MM.1S (cell line): ENCODE results near the gene NRXN3.

Source experiments
- DNase-seq: peaks from one replicate; pipeline ENCODE4 v3.0.0-alpha.2; 2015
- H2AFZ ChIP-seq: fragments of 300-600 bp; sonication (generic); 2 replicates; pipeline ENCODE4 v1.6.0; 2016; ENCODE audit warnings: antibody characterized with exemption, low read length
- H3F3A ChIP-seq: fragments of 300-600 bp; sonication (generic); 2 replicates; pipeline ENCODE4 v1.6.1; 2016; ENCODE audit warnings: mild to moderate bottlenecking, antibody characterized with exemption, low read length, moderate library complexity, mixed read lengths; ENCODE audit not compliant: insufficient read depth
- H3K27ac ChIP-seq: fragments of 300-600 bp; sonication (generic); 2 replicates; pipeline ENCODE4 v1.5.1; 2016; ENCODE audit warnings: mild to moderate bottlenecking, low read length
- H3K27me3 ChIP-seq: fragments of 300-600 bp; sonication (generic); replicated peaks from 2 replicates; pipeline ENCODE4 v1.6.0; 2016; ENCODE audit warnings: low read length; ENCODE audit not compliant: insufficient read depth
- H3K36me3 ChIP-seq: fragments of 300-600 bp; sonication (generic); replicated peaks from 2 replicates; pipeline ENCODE4 v1.6.1; 2016; ENCODE audit warnings: mild to moderate bottlenecking, low read length, mixed read lengths; ENCODE audit not compliant: insufficient read depth
- H3K4me1 ChIP-seq: fragments of 300-600 bp; sonication (generic); 2 replicates; pipeline ENCODE4 v1.6.1; 2016; ENCODE audit warnings: low read length, mixed read lengths
- H3K4me2 ChIP-seq: fragments of 300-600 bp; sonication (generic); 2 replicates; pipeline ENCODE4 v1.6.0; 2016; ENCODE audit warnings: low read depth, low read length
- H3K4me3 ChIP-seq: fragments of 300-600 bp; sonication (generic); 2 replicates; pipeline ENCODE4 v1.5.1; 2016; ENCODE audit warnings: low read length, mixed read lengths
- H3K79me2 ChIP-seq: fragments of 300-600 bp; sonication (generic); 2 replicates; pipeline ENCODE4 v1.6.1; 2016; ENCODE audit warnings: mixed run types, low read length, mixed read lengths
- H3K9ac ChIP-seq: fragments of 300-600 bp; sonication (generic); 2 replicates; pipeline ENCODE4 v1.6.1; 2016; ENCODE audit warnings: low read length, mixed read lengths
- H3K9me2 ChIP-seq: fragments of 300-600 bp; sonication (generic); replicated peaks from 2 replicates; pipeline ENCODE4 v1.6.1; 2016; ENCODE audit warnings: mild to moderate bottlenecking, low read length, mixed read lengths; ENCODE audit not compliant: insufficient read depth
- H3K9me3 ChIP-seq: fragments of 300-600 bp; sonication (generic); replicated peaks from 2 replicates; pipeline ENCODE4 v1.6.1; 2016; ENCODE audit warnings: mild to moderate bottlenecking, low read length, mixed read lengths; ENCODE audit not compliant: insufficient read depth
- H4K20me1 ChIP-seq: fragments of 300-600 bp; sonication (generic); 2 replicates; pipeline ENCODE4 v1.6.1; 2016; ENCODE audit warnings: mild to moderate bottlenecking, low read length, moderate library complexity, mixed read lengths; ENCODE audit not compliant: insufficient read depth
- EZH2 ChIP-seq: fragments of 300-600 bp; sonication (generic); optimal IDR thresholded peaks from 2 replicates; pipeline ENCODE3; 2017; ENCODE audit warnings: low read depth, mild to moderate bottlenecking, antibody characterized with exemption, low read length, mixed read lengths
- EZH2phosphoT487 ChIP-seq: fragments of 300-600 bp; sonication (generic); IDR thresholded peaks from 2 replicates; pipeline ENCODE4 v1.6.1; 2018; ENCODE audit warnings: antibody characterized with exemption, low read length
- TF ChIP-seq, protein P1 (sequence below): fragments of 300-600 bp; sonication (generic); IDR thresholded peaks from 2 replicates; pipeline ENCODE4 v1.5.1; 2016; ENCODE audit warnings: antibody characterized with exemption, low read length, mixed read lengths

Gene NRXN3

DNA sequence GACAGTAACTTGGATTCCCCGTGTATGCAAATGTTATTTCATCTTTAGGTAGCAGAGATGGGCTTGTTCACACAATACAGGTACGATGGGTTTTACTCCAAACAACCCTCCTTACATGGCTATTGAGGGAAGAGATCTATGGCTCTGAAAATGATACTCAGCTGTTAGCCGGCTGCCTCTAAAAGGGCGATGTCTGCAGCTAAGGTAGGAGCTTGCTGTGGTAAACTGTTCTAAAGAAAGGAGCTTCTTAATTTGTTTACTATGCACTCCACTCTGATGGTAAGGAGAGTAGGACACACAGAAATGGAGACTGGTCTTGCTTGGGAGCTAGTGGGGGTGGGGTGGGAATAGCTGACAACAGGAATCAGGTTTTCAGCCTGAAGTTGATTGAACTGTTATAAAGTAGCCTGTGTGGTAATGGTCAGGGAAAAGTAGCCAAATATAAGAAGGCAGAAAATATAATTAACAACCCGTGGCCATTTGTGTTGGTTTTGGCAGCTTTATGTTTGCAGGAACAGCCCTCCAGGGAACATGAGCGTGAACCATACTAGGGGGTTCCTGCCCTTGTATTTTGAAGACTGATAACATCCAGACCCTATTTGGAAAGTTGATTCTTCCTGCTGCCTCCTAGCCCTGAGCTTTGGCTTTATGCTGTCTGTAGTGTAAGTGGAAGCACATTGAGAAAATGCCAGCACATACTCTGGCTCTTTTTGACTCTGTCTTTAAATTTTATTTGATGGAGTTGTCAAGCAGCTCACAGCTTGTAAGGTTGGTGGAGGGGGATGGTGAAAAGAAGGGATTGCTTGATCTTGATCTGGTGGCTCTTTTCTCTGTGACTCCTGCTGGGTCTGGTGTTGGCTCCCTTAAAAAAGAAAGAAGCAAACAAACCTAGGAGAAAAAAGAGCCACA lies 1111.3 kb downstream of the NRXN3 start:
- H3K4me1 ChIP-seq: no peaks in the 10 kb centered on the region

DNA sequence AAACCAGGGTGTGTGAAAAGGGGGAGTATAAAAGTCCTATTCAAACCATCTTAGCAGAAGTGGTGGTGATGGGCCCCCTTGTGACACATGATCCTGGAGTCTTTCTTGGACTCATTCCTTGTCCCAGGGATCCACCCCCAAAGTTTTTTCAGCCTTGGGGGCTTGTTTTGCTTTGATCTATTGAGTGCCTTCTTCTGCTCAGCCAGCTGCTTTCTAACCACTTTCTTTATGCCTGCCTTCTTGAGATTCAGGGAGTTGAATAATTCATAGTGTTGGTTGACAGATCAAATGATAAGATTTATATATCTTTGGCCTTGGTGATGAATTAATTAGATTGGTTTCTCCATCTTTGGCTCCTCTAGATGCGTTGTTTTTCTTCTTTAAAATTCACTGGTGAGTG lies 1114.4 kb downstream of the NRXN3 start:
- no peaks in the 10 kb centered on the region for H3K9me3 ChIP-seq
- DNase-seq: no peak
- no peak overlapping the region for H3K9ac ChIP-seq
- no peaks in the 10 kb centered on the region for H3K36me3 ChIP-seq
- no peaks in the 10 kb centered on the region for H3K4me1 ChIP-seq
- H3K4me3 ChIP-seq: no peak overlapping the region
- H2AFZ ChIP-seq: no peak overlapping the region
- H3K27me3 ChIP-seq: no peaks in the 10 kb centered on the region
- no peak overlapping the region for H3K27ac ChIP-seq
- H3K9me2 ChIP-seq: no peaks in the 10 kb centered on the region
- no peaks in the 10 kb centered on the region for H3F3A ChIP-seq
- no peaks in the 10 kb centered on the region for H3K79me2 ChIP-seq
- H3K4me2 ChIP-seq: no peak overlapping the region
- H4K20me1 ChIP-seq: no peaks in the 10 kb centered on the region
- TF ChIP-seq EZH2 (no peak), EZH2phosphoT487 (no peak)
- TF ChIP-seq, protein P1, sequence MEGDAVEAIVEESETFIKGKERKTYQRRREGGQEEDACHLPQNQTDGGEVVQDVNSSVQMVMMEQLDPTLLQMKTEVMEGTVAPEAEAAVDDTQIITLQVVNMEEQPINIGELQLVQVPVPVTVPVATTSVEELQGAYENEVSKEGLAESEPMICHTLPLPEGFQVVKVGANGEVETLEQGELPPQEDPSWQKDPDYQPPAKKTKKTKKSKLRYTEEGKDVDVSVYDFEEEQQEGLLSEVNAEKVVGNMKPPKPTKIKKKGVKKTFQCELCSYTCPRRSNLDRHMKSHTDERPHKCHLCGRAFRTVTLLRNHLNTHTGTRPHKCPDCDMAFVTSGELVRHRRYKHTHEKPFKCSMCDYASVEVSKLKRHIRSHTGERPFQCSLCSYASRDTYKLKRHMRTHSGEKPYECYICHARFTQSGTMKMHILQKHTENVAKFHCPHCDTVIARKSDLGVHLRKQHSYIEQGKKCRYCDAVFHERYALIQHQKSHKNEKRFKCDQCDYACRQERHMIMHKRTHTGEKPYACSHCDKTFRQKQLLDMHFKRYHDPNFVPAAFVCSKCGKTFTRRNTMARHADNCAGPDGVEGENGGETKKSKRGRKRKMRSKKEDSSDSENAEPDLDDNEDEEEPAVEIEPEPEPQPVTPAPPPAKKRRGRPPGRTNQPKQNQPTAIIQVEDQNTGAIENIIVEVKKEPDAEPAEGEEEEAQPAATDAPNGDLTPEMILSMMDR: no peak

More for the DNA sequence above, 1111.3 kb downstream of the NRXN3 start:
- H3K9me2 ChIP-seq: no peaks in the 10 kb centered on the region
- H3K36me3 ChIP-seq: no peaks in the 10 kb centered on the region
- no peaks in the 10 kb centered on the region for H4K20me1 ChIP-seq
- H3K27me3 ChIP-seq: no peaks in the 10 kb centered on the region
- H3K79me2 ChIP-seq: no peaks in the 10 kb centered on the region
- no peaks in the 10 kb centered on the region for H3F3A ChIP-seq
- TF ChIP-seq EZH2: no peak
- no peak for TF ChIP-seq EZH2phosphoT487
- TF ChIP-seq, protein P1: no peak
- no peaks in the 10 kb centered on the region for H3K9me3 ChIP-seq
- H3K4me3 ChIP-seq: no peak overlapping the region
- DNase-seq: no peak
- no peak overlapping the region for H3K9ac ChIP-seq
- no peak overlapping the region for H3K4me2 ChIP-seq
- H3K27ac ChIP-seq: no peak overlapping the region
- no peak overlapping the region for H2AFZ ChIP-seq

DNA sequence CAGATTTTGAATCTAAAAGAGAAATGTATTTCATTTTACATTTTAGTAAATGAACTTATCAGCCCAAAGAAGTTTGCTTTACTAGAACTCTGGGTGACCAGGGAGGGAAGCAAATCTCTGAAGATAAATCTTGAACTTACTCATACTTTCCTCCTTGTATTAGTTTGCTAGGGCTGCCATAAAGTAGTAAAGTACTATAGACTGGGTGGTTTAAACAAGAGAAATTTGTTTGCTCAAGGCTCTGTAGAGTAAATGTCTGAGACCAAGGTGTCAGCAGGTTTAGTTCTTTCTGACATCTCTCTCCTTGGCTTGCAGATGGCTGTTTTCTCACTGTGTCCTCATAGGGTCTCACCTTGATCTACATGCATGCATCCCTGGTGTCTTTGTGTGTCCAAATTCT lies 1115.1 kb downstream of the NRXN3 start:
- Histone ChIP-seq H3K9ac (no peak overlapping the region), H2AFZ (no peak overlapping the region), H3K4me1 (no peaks in the 10 kb centered on the region), H3K4me3 (no peak overlapping the region), H3K27me3 (no peaks in the 10 kb centered on the region), H3K27ac (no peak overlapping the region), H4K20me1 (no peaks in the 10 kb centered on the region), H3K4me2 (no peak overlapping the region), H3K9me2 (no peaks in the 10 kb centered on the region), H3K9me3 (no peaks in the 10 kb centered on the region), H3F3A (no peaks in the 10 kb centered on the region), H3K79me2 (no peaks in the 10 kb centered on the region), H3K36me3 (no peaks in the 10 kb centered on the region)
- TF ChIP-seq EZH2 (no peak), EZH2phosphoT487 (no peak)
- TF ChIP-seq, protein P1: no peak
- DNase-seq: no peak
